Measurements from ENCODE around the gene PRDM8. TPM values are rescaled to one million over a fixed set of nuclear protein-coding genes. Genes with fewer than 3 reads are reported as not detected.

Gene PRDM8
- total RNA-seq, 6 experiments from 2014 or later, result 20.4 to 25.4 (median 23.9) TPM

GRCh38 chr4:80184053-80184824 is 13.1 kb upstream of the PRDM8 start:
- H3K9me3 Mint-ChIP-seq, result peaks cover 8% of the 10 kb centered on the region
- H3K4me3 Mint-ChIP-seq, result peak overlapping the region; percentile 99
- TF ChIP-seq, protein P1, sequence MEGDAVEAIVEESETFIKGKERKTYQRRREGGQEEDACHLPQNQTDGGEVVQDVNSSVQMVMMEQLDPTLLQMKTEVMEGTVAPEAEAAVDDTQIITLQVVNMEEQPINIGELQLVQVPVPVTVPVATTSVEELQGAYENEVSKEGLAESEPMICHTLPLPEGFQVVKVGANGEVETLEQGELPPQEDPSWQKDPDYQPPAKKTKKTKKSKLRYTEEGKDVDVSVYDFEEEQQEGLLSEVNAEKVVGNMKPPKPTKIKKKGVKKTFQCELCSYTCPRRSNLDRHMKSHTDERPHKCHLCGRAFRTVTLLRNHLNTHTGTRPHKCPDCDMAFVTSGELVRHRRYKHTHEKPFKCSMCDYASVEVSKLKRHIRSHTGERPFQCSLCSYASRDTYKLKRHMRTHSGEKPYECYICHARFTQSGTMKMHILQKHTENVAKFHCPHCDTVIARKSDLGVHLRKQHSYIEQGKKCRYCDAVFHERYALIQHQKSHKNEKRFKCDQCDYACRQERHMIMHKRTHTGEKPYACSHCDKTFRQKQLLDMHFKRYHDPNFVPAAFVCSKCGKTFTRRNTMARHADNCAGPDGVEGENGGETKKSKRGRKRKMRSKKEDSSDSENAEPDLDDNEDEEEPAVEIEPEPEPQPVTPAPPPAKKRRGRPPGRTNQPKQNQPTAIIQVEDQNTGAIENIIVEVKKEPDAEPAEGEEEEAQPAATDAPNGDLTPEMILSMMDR (IDR thresholded peaks at IDR 0.05), result peak; percentile 99
- peaks cover 21% of the 10 kb centered on the region for H3K36me3 Mint-ChIP-seq (ENCODE audit: low read depth)
- H3K4me1 Mint-ChIP-seq (ENCODE audit: low read depth), result peaks cover 72% of the 10 kb centered on the region
- H3K27me3 Mint-ChIP-seq (ENCODE audit: insufficient read depth), result no peaks in the 10 kb centered on the region; the same call in 1 of the 2 replicates
- DNase-seq, result peak; percentile 80
- peak overlapping the region; percentile 95 for H3K27ac Mint-ChIP-seq

DNA sequence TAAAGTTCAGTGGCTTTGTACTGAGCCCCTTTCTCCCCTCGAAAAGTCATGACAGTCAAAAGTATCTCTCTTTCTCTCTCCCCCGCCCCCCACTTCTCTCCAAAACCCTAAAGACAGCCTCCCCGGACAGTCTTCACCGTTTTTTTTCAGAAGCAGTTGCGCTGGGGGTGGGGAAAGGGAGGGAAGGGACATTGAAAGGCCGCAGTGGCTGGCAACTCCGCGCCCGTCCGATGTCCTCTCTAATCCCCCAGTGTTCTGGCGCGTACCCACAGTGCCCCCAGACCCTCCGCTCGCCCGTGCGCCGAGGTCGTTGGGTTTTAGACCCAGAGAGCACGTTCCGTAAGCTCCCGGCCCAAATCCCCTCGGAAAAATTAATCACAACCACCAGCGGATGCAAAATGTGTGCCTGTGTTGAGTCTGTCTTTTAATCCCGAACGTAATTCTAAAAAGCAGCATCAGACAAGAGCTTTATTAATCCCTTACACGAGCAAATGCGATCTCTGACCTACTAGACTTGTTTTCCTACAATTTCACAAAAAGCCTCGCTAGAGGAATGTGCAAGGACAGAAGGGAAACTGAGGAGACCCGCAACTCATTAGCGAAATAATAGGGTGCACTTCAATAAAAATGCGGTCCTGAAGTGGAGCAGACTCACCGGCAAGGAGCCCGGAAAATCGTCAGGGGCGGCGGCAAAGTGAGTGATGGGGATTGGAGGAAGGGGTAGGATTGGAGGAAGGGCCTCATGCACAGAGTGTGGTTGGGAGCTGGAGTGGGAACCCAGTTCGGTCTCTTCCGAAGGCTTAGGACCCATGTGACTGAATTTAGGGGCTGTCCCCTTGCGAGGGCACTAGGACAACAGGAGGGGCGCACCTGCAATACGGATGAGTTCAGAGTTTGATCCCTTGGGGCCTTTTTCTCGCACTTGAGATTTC is 12.2 kb upstream of the PRDM8 start:
- peak overlapping the region; percentile 95 for H3K27ac Mint-ChIP-seq
- H3K4me1 Mint-ChIP-seq (ENCODE audit: low read depth), result peaks cover 78% of the 10 kb centered on the region
- H3K27me3 Mint-ChIP-seq (ENCODE audit: insufficient read depth), result no peaks in the 10 kb centered on the region; the same call in 1 of the 2 replicates
- H3K9me3 Mint-ChIP-seq, result no peaks in the 10 kb centered on the region; the same call in 1 of the 2 replicates
- peaks cover 21% of the 10 kb centered on the region for H3K36me3 Mint-ChIP-seq (ENCODE audit: low read depth)
- H3K4me3 Mint-ChIP-seq, result peak overlapping the region; percentile 99
- no peak for DNase-seq
- TF ChIP-seq, protein P1 (IDR thresholded peaks at IDR 0.05), result no peak

- TF ChIP-seq, protein P1 (IDR thresholded peaks at IDR 0.05), result no peak
- no peaks in the 10 kb centered on the region; the same call in 1 of the 2 replicates for H3K27me3 Mint-ChIP-seq (ENCODE audit: insufficient read depth)
- no peak for DNase-seq
- peaks cover 17% of the 10 kb centered on the region for H3K36me3 Mint-ChIP-seq (ENCODE audit: low read depth)
- peak overlapping the region; percentile 99 for H3K4me3 Mint-ChIP-seq
- no peaks in the 10 kb centered on the region for H3K9me3 Mint-ChIP-seq
- H3K27ac Mint-ChIP-seq, result peak overlapping the region; percentile 95
- H3K4me1 Mint-ChIP-seq (ENCODE audit: low read depth), result peaks cover 78% of the 10 kb centered on the region
Measured at GRCh38 chr4:80185787-80186548, 11.3 kb upstream of the PRDM8 start.

DNA sequence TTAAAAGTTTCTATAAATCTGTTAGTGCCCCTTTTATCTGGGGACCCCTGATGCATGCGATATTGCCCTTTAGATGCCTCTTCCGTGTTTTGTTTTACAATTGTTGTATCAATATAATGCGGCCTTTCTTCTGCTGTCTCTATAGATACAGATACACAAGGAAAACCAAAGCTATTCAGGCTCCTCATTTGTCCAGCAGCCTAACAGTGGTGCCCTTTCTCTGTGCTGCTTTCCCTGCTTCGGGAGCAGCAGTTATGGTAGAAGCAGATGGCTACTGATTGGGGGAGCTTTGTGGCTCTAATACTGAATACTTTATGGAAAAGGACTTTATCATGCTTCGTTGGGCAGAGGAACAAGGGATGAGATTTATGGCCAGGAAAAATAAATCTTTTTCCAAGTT is 10.6 kb upstream of the PRDM8 start:
- H3K27ac Mint-ChIP-seq, result no peak overlapping the region
- peaks cover 17% of the 10 kb centered on the region for H3K36me3 Mint-ChIP-seq (ENCODE audit: low read depth)
- H3K4me1 Mint-ChIP-seq (ENCODE audit: low read depth), result peaks cover 78% of the 10 kb centered on the region
- TF ChIP-seq, protein P1 (IDR thresholded peaks at IDR 0.05), result no peak
- H3K9me3 Mint-ChIP-seq, result no peaks in the 10 kb centered on the region
- H3K27me3 Mint-ChIP-seq (ENCODE audit: insufficient read depth), result no peaks in the 10 kb centered on the region; the same call in 1 of the 2 replicates
- H3K4me3 Mint-ChIP-seq, result 0 out of 2 replicates have a peak overlapping the region, but pooled peaks have one; percentile 0
- no peak for DNase-seq

DNA sequence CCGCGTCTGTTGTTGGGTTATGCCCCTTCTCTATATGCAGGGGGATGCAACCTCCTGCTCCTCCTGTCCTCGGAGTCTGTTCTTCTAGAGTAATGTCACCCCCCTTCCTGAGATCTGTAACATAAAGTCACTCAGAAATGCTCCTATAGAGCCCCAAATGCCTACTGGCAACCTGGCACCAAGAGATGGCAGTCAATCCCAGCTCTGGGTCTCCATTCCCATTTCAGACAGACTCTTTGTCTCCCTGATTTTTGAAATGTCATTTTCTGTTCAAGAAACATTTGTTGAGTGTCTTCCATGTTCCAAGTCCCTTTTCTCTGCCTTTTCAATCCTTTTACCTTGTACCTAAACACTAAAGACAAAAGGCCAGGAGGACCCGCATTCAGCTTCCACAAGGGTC is 9.6 kb upstream of the PRDM8 start:
- H3K9me3 Mint-ChIP-seq, result no peaks in the 10 kb centered on the region
- H3K27ac Mint-ChIP-seq, result no peak overlapping the region
- peaks cover 78% of the 10 kb centered on the region for H3K4me1 Mint-ChIP-seq (ENCODE audit: low read depth)
- TF ChIP-seq, protein P1 (IDR thresholded peaks at IDR 0.05), result no peak
- H3K4me3 Mint-ChIP-seq, result no peak overlapping the region
- H3K27me3 Mint-ChIP-seq (ENCODE audit: insufficient read depth), result peaks cover 2% of the 10 kb centered on the region
- peaks cover 17% of the 10 kb centered on the region for H3K36me3 Mint-ChIP-seq (ENCODE audit: low read depth)
- DNase-seq, result no peak

All from HFFc6 (cell line).